H9 (cell line): ENCODE data around the gene CSF1R. TPM values are rescaled to one million over a fixed set of nuclear protein-coding genes. Genes with fewer than 3 reads are reported as not detected.

Source experiments
- DNase-seq: peaks from one replicate; pipeline ENCODE4 v3.0.0-alpha.2; 2017
- H2AFZ ChIP-seq: one replicate; pipeline ENCODE4 v1.6.1; 2013; ENCODE audit warnings: mild to moderate bottlenecking, low read length, control low read depth, moderate library complexity
- H2AK5ac ChIP-seq: 2 replicates; pipeline ENCODE4 v1.6.1; 2013; ENCODE audit warnings: low read length, control low read depth, mixed read lengths; ENCODE audit not compliant: insufficient read length
- H2BK120ac ChIP-seq: one replicate; pipeline ENCODE4 v1.6.1; 2013; ENCODE audit warnings: low read depth, mild to moderate bottlenecking, low read length, control low read depth, inconsistent platforms; ENCODE audit not compliant: poor library complexity, severe bottlenecking
- H2BK12ac ChIP-seq: 2 replicates; pipeline ENCODE4 v1.6.1; 2013; ENCODE audit warnings: low read length, control low read depth, mixed read lengths, low read depth; ENCODE audit not compliant: insufficient read length
- H2BK15ac ChIP-seq: 2 replicates; pipeline ENCODE4 v1.6.1; 2013; ENCODE audit warnings: low read depth, low read length, control low read depth
- H2BK20ac ChIP-seq: one replicate; pipeline ENCODE4 v1.6.1; 2013; ENCODE audit warnings: low read depth, mild to moderate bottlenecking, low read length, control low read depth, inconsistent platforms; ENCODE audit not compliant: poor library complexity, severe bottlenecking
- H2BK5ac ChIP-seq: 2 replicates; pipeline ENCODE4 v1.6.1; 2013; ENCODE audit warnings: low read length, control low read depth, mixed read lengths; ENCODE audit not compliant: insufficient read length
- H3K14ac ChIP-seq: 2 replicates; pipeline ENCODE4 v1.6.1; 2013; ENCODE audit warnings: low read length, control low read depth; ENCODE audit not compliant: insufficient read depth
- H3K18ac ChIP-seq: 2 replicates; pipeline ENCODE4 v1.6.1; 2013; ENCODE audit warnings: low read depth, mild to moderate bottlenecking, mixed read lengths, low read length, control low read depth; ENCODE audit not compliant: insufficient read length
- H3K23ac ChIP-seq: 2 replicates; pipeline ENCODE4 v1.6.1; 2013; ENCODE audit warnings: low read length, control low read depth, mixed read lengths, low read depth; ENCODE audit not compliant: insufficient read length
- H3K23me2 ChIP-seq: 2 replicates; pipeline ENCODE4 v1.6.1; 2013; ENCODE audit warnings: low read depth, mild to moderate bottlenecking, mixed read lengths, low read length, control low read depth; ENCODE audit not compliant: insufficient read length, poor library complexity, severe bottlenecking
- H3K27ac ChIP-seq: 2 replicates; pipeline ENCODE4 v1.5.1; 2013; ENCODE audit warnings: low read length, control low read depth, mixed read lengths, low read depth; ENCODE audit not compliant: insufficient read length
- H3K27me3 ChIP-seq: 2 replicates; pipeline ENCODE4 v1.6.1; 2013; ENCODE audit warnings: low read length, control low read depth, inconsistent platforms; ENCODE audit not compliant: insufficient read depth
- H3K4ac ChIP-seq: 2 replicates; pipeline ENCODE4 v1.6.1; 2013; ENCODE audit warnings: low read depth, mild to moderate bottlenecking, control low read depth, inconsistent platforms, low read length, moderate library complexity
- H3K4me1 ChIP-seq: 2 replicates; pipeline ENCODE4 v1.6.1; 2013; ENCODE audit warnings: low read length, control low read depth, inconsistent platforms; ENCODE audit not compliant: insufficient read depth
- H3K4me2 ChIP-seq: 2 replicates; pipeline ENCODE4 v1.6.1; 2013; ENCODE audit warnings: low read length, control low read depth, mixed read lengths; ENCODE audit not compliant: insufficient read length, insufficient read depth
- H3K56ac ChIP-seq: 2 replicates; pipeline ENCODE4 v1.6.1; 2013; ENCODE audit warnings: low read depth, mild to moderate bottlenecking, mixed read lengths, low read length, control low read depth; ENCODE audit not compliant: insufficient read length
- H3K79me1 ChIP-seq: 2 replicates; pipeline ENCODE4 v1.6.1; 2013; ENCODE audit warnings: low read depth, mild to moderate bottlenecking, moderate library complexity, low read length, control low read depth, inconsistent platforms; ENCODE audit not compliant: insufficient read depth, poor library complexity, severe bottlenecking
- H3K79me2 ChIP-seq: 2 replicates; pipeline ENCODE4 v1.6.1; 2013; ENCODE audit warnings: low read length, control low read depth, inconsistent platforms; ENCODE audit not compliant: insufficient read depth
- H3K9ac ChIP-seq: 2 replicates; pipeline ENCODE4 v1.6.1; 2013; ENCODE audit warnings: low read length, control low read depth, mixed read lengths; ENCODE audit not compliant: insufficient read length; ENCODE audit errors: extremely low read depth
- H3K9me3 ChIP-seq: one replicate; pipeline ENCODE4 v1.6.1; 2013; ENCODE audit warnings: low read depth, low read length, inconsistent platforms; ENCODE audit not compliant: control insufficient read depth
- H3T11ph ChIP-seq: one replicate; pipeline ENCODE4 v1.6.1; 2013; ENCODE audit warnings: mild to moderate bottlenecking, low read length, control low read depth, inconsistent platforms
- H4K20me1 ChIP-seq: one replicate; pipeline ENCODE4 v1.6.1; 2013; ENCODE audit not compliant: control insufficient read depth, insufficient read length, insufficient read depth
- H4K5ac ChIP-seq: 2 replicates; pipeline ENCODE4 v1.6.1; 2013; ENCODE audit warnings: low read depth, mild to moderate bottlenecking, mixed read lengths, low read length, control low read depth; ENCODE audit not compliant: insufficient read length
- H4K8ac ChIP-seq: replicated peaks from 2 replicates; pipeline ENCODE4 v1.6.1; 2013; ENCODE audit warnings: low read length, control low read depth, mixed read lengths, low read depth; ENCODE audit not compliant: insufficient read length
- H4K91ac ChIP-seq: 2 replicates; pipeline ENCODE4 v1.6.1; 2013; ENCODE audit warnings: low read depth, mild to moderate bottlenecking, moderate library complexity, mixed read lengths, low read length, control low read depth; ENCODE audit not compliant: insufficient read length
- H3K27ac Mint-ChIP-seq, 3 experiments: 2 replicates in 2 of 3; 3 replicates in 1 of 3; pipeline ENCODE4 v1.8.0; 2020 to 2021; ENCODE audit warnings: mixed read lengths in 3 of 3, mild to moderate bottlenecking in 1 of 3, moderate library complexity in 1 of 3
- H3K27me3 Mint-ChIP-seq: 2 replicates; pipeline ENCODE4 v1.8.0; 2021; ENCODE audit warnings: low read depth, mild to moderate bottlenecking, moderate library complexity, mixed read lengths
- H3K36me3 Mint-ChIP-seq, 3 experiments: 2 replicates in 2 of 3; 3 replicates in 1 of 3; pipeline ENCODE4 v1.8.0; 2020 to 2021; ENCODE audit warnings: low read depth in 3 of 3, mixed read lengths in 3 of 3; ENCODE audit not compliant: insufficient read depth in 1 of 3
- H3K4me1 Mint-ChIP-seq, 2 experiments: 2 replicates each; pipeline ENCODE4 v1.8.0; 2020; ENCODE audit warnings: mixed read lengths in 2 of 2
- H3K4me3 Mint-ChIP-seq, 2 experiments: 2 replicates in 1 of 2; 3 replicates in 1 of 2; pipeline ENCODE4 v1.8.0; 2020 to 2021; ENCODE audit warnings: mild to moderate bottlenecking in 2 of 2, mixed read lengths in 2 of 2, moderate library complexity in 1 of 2
- H3K9me3 Mint-ChIP-seq, 2 experiments: 2 replicates in 1 of 2; 3 replicates in 1 of 2; pipeline ENCODE4 v1.8.0; 2020; ENCODE audit warnings: mild to moderate bottlenecking in 2 of 2, mixed read lengths in 2 of 2, moderate library complexity in 1 of 2
- WGBS: extraction: QIAGEN DNeasy Blood & Tissue Kit; methylation state at CpG from one replicate; pipeline ENCODE4 v1.1.7; 2013; ENCODE audit warnings: missing lambda C conversion rate, low lambda C conversion rate, mixed read lengths; ENCODE audit not compliant: insufficient read length; ENCODE audit errors: extremely low coverage; 5-methylcytosine and 5-hydroxymethylcytosine counted together
- total RNA-seq: library from RNA; stranded (reverse); gene quantifications from 2 replicates; pipeline ENCODE4 v1.2.1, GENCODE V29; 2021
- TF ChIP-seq, protein P1 (sequence below): fragments of 200-600 bp; sonication (generic); conservative IDR thresholded peaks from 3 replicates; pipeline ENCODE4 v1.8.0; 2021; ENCODE audit warnings: antibody characterized with exemption, mild to moderate bottlenecking

The CSF1R gene
- total RNA-seq, 1 experiment from 2014 or later: 0.13 TPM

DNA sequence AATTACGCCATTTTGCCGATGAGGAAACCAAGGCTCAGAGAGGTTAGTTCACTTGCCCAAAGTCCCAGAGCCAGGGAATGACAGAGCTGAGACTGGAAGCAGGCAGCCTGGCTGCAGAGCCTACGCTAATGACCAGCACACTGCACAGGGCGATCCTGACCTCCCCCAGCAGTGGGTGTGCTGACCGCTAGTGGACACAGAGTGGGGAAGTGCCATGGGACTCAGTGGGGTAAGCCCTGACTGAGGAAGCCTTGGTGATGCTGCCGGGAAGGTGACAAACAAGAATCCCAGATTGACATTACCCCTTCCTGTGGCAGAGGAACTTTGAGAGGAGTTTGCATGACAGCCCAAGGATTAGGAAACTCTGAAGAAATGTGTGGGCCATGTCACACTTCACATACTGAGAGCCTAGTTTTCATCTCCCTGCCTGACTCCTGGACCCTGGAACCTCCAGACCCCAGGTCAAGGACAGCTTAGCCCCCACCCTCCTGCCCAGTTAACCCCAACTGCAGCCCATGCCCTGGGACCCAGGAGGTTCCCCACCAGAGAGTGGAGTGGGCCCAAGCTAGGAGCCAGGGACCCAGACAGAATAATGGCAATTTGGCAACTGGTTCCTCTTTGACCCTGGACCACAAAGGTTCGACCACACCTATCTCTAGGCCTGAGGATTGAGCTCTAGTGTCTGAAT lies 19.7 kb upstream of the CSF1R start:
- Histone ChIP-seq H3K79me2 (no peaks in the 10 kb centered on the region), H4K20me1 (no peaks in the 10 kb centered on the region), H2BK15ac (no peak overlapping the region), H3K27ac (no peak overlapping the region), H3K18ac (no peak overlapping the region), H3K14ac (no peak overlapping the region; the same call in 1 of the 2 replicates), H3K23me2 (no peaks in the 10 kb centered on the region), H2AFZ (no peak overlapping the region), H4K8ac (no peak overlapping the region), H3K27me3 (no peaks in the 10 kb centered on the region), H3K9ac (no peak overlapping the region), H2BK20ac (no peak overlapping the region), H3K23ac (no peak overlapping the region), H3K4ac (no peak overlapping the region), H3K56ac (no peak overlapping the region), H2BK12ac (no peak overlapping the region), H3K4me2 (no peak overlapping the region), H2AK5ac (no peak overlapping the region), H3K4me1 (no peaks in the 10 kb centered on the region), H3K9me3 (no peaks in the 10 kb centered on the region), H4K91ac (no peak overlapping the region), H4K5ac (no peak overlapping the region), H2BK5ac (no peak overlapping the region), H2BK120ac (no peak overlapping the region), H3T11ph (no peak overlapping the region), H3K79me1 (no peaks in the 10 kb centered on the region)
- TF ChIP-seq, protein P1, sequence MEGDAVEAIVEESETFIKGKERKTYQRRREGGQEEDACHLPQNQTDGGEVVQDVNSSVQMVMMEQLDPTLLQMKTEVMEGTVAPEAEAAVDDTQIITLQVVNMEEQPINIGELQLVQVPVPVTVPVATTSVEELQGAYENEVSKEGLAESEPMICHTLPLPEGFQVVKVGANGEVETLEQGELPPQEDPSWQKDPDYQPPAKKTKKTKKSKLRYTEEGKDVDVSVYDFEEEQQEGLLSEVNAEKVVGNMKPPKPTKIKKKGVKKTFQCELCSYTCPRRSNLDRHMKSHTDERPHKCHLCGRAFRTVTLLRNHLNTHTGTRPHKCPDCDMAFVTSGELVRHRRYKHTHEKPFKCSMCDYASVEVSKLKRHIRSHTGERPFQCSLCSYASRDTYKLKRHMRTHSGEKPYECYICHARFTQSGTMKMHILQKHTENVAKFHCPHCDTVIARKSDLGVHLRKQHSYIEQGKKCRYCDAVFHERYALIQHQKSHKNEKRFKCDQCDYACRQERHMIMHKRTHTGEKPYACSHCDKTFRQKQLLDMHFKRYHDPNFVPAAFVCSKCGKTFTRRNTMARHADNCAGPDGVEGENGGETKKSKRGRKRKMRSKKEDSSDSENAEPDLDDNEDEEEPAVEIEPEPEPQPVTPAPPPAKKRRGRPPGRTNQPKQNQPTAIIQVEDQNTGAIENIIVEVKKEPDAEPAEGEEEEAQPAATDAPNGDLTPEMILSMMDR: no peak
- H3K4me1 Mint-ChIP-seq: peaks cover 2 to 9% of the 10 kb centered on the region in 2 experiments; a peak in 2 of 4 replicates
- H3K36me3 Mint-ChIP-seq: no peaks in the 10 kb centered on the region
- no peak overlapping the region for H3K4me3 Mint-ChIP-seq
- H3K9me3 Mint-ChIP-seq: no peaks in the 10 kb centered on the region
- no peak overlapping the region for H3K27ac Mint-ChIP-seq
- no peak for DNase-seq
- WGBS: no CpG with 5 or more reads among the region's 7 CpGs
- H3K27me3 Mint-ChIP-seq: peaks cover 4% of the 10 kb centered on the region; the same call in 1 of the 2 replicates
